ENCODE data around the gene KHK.
A peak's percentile ranks its signal among the peaks of the same experiment; 100 is the strongest.

Gene KHK

GRCh38 chr2:27086090-27086723 lies 365 bp upstream of the KHK start (continued):
- TF ChIP-seq TSHZ1 (tag by site-specific recombination; IDR thresholded peaks at IDR 0.05; ENCODE audit: borderline replicate concordance) = no peak
- TF ChIP-seq ZNF16 (tag by site-specific recombination; IDR thresholded peaks at IDR 0.05; ENCODE audit: low read depth) = no peak
- TF ChIP-seq ZSCAN16 (tag by site-specific recombination; IDR thresholded peaks at IDR 0.05) = no peak
- no peak for TF ChIP-seq FEZF1 (tag by site-specific recombination; IDR thresholded peaks at IDR 0.05)
- TF ChIP-seq ZNF514 (tag by site-specific recombination; IDR thresholded peaks at IDR 0.05) = no peak
- TF ChIP-seq CTCF (tag by site-specific recombination; IDR thresholded peaks at IDR 0.05) = peak; percentile 71
- no peak for TF ChIP-seq ZNF768 (tag by site-specific recombination; IDR thresholded peaks at IDR 0.05)
- TF ChIP-seq PATZ1 (tag by site-specific recombination; IDR thresholded peaks at IDR 0.05) = 0 out of 2 replicates have a peak, but pooled peaks have one; percentile 17
- TF ChIP-seq ZNF610 (tag by site-specific recombination; IDR thresholded peaks at IDR 0.05; ENCODE audit: borderline replicate concordance) = no peak
- TF ChIP-seq ZNF513 (tag by site-specific recombination; IDR thresholded peaks at IDR 0.05) = no peak
- TF ChIP-seq ZBTB21 (tag by site-specific recombination; IDR thresholded peaks at IDR 0.05) = no peak
- peak; percentile 54 for TF ChIP-seq ZFHX2 (tag by site-specific recombination; conservative IDR thresholded peaks at IDR 0.05)
- TF ChIP-seq ZNF692 (tag by site-specific recombination; IDR thresholded peaks at IDR 0.05) = 0 out of 2 replicates have a peak, but pooled peaks have one; percentile 11
- no peak for TF ChIP-seq ZNF624 (tag by site-specific recombination; IDR thresholded peaks at IDR 0.05)
- no peak for TF ChIP-seq ZNF302 (tag by site-specific recombination; IDR thresholded peaks at IDR 0.05; ENCODE audit: low read depth)
- TF ChIP-seq YY2 (tag by site-specific recombination; IDR thresholded peaks at IDR 0.05) = 0 out of 2 replicates have a peak, but pooled peaks have one; percentile 11
- TF ChIP-seq KLF17 (tag by site-specific recombination; IDR thresholded peaks at IDR 0.05) = no peak
- TF ChIP-seq ZNF664 (tag by site-specific recombination; IDR thresholded peaks at IDR 0.05) = no peak
- TF ChIP-seq ZNF2 (tag by site-specific recombination; IDR thresholded peaks at IDR 0.05) = no peak
- no peak for TF ChIP-seq ZNF629 (tag by site-specific recombination; IDR thresholded peaks at IDR 0.05)
- no peak for TF ChIP-seq ZFP3 (tag by site-specific recombination; IDR thresholded peaks at IDR 0.05; ENCODE audit: low read depth)
- peak; percentile 82; the same call in 1 of the 2 replicates for TF ChIP-seq ZNF335 (tag by site-specific recombination; conservative IDR thresholded peaks at IDR 0.05)
- no peak for TF ChIP-seq ZNF202 (tag by site-specific recombination; IDR thresholded peaks at IDR 0.05; ENCODE audit: borderline replicate concordance)
- peak; percentile 39; the same call in 1 of the 2 replicates for TF ChIP-seq EGR2 (tag by site-specific recombination; IDR thresholded peaks at IDR 0.05; ENCODE audit: low read depth)
- TF ChIP-seq ZNF341 (tag by site-specific recombination; IDR thresholded peaks at IDR 0.05; ENCODE audit: low read depth) = no peak
- TF ChIP-seq ZNF354C (tag by site-specific recombination; IDR thresholded peaks at IDR 0.05; ENCODE audit: borderline replicate concordance, low read depth) = no peak
- TF ChIP-seq ZNF560 (tag by site-specific recombination; IDR thresholded peaks at IDR 0.05; ENCODE audit: borderline replicate concordance) = no peak
- TF ChIP-seq KLF10 (tag by site-specific recombination; IDR thresholded peaks at IDR 0.05) = no peak
